Kidney epithelial cell (primary cell): Measurements from ENCODE around the gene PKN3. TPM values are rescaled to one million over a fixed set of nuclear protein-coding genes. Genes with fewer than 3 reads are reported as not detected.

Source experiments
- DNase-seq: peaks from one replicate; pipeline ENCODE4 v3.0.0-alpha.2; 2010; ENCODE audit warnings: low read depth
- H3K27me3 ChIP-seq: 2 replicates; pipeline ENCODE4 v1.6.0; 2011; ENCODE audit warnings: low read length; ENCODE audit not compliant: control insufficient read depth, insufficient read depth
- H3K36me3 ChIP-seq: 2 replicates; pipeline ENCODE4 v1.5.1; 2011; ENCODE audit warnings: low read length; ENCODE audit not compliant: control insufficient read depth, insufficient read depth
- H3K4me3 ChIP-seq: 2 replicates; pipeline ENCODE4 v1.5.1; 2011; ENCODE audit warnings: low read depth, mild to moderate bottlenecking, control low read depth, low read length
- total RNA-seq: library from RNA; depleted of rRNA; stranded (reverse); fragments of >200 nt; gene quantifications from 2 replicates; pipeline ENCODE4 v1.2.3, GENCODE V29; 2015
- TF ChIP-seq, protein P1 (sequence below): IDR thresholded peaks from 2 replicates; pipeline ENCODE4 v1.5.1; 2011; ENCODE audit warnings: mild to moderate bottlenecking, moderate library complexity, low read length, control low read depth, inconsistent platforms; ENCODE audit not compliant: insufficient read depth, poor library complexity, severe bottlenecking

PKN3 gene
- total RNA-seq, 1 donor from 2014 or later = 4.6 TPM

DNA sequence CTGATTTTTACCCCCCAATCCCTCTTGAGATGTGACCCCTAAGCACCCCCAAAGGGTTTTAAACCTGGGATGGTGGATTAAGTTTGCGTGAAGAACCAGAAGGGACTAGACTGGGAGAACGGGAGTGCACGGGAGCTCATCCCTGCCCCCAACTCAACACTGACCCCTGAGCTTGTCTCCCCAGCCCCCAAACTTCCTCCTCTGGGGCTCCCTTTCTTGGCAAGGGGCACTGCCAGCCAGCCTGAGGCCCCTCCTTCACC lies 18.3 kb upstream of the PKN3 start:
- DNase-seq = no peak

DNA sequence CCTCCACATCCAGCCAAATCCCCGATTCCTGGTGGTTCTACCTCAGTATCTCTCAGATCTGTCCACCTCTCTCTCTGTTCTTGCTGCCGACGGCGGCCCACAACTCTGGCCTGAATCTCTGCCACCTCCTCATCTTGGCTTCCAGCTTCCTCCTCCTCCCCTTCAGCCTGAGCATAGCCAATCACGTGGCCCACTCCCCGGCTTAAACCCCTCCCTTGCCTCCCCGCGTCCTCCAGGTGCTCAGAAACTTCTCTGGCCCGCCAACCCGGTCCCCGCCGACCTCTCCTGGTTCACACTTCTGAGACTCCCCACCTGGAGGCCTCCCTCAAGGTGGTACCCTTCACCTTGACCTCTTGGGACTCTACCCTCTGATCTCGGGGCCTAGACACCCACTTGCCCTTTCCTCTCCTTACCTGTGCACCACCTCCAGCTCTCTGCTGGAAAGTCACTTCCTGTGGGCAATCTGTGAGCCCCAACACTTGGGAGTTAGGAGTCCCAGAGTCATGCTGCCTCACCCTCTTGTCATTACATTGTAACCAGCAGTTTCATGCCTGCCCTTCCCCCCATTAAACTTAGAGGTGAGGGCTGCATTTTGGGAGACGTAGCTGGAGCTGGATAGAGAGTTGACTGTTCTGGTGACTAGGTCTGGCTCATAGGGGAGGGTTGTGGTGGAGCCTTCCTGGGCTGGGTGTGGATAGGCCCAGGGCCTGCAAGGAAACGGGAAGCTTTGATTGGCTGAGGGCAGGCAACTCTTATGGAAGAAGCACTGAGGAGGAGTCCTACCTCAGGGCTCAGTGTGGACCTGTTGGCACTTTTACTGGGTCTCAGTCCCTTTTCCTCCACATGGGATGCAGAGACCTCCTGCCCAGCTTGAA lies 17.7 kb upstream of the PKN3 start:
- Histone ChIP-seq H3K27me3 (no peaks in the 10 kb centered on the region), H3K4me3 (peak overlapping the region; percentile 57), H3K36me3 (no peaks in the 10 kb centered on the region)
- DNase-seq = peak; percentile 61
- TF ChIP-seq, protein P1, sequence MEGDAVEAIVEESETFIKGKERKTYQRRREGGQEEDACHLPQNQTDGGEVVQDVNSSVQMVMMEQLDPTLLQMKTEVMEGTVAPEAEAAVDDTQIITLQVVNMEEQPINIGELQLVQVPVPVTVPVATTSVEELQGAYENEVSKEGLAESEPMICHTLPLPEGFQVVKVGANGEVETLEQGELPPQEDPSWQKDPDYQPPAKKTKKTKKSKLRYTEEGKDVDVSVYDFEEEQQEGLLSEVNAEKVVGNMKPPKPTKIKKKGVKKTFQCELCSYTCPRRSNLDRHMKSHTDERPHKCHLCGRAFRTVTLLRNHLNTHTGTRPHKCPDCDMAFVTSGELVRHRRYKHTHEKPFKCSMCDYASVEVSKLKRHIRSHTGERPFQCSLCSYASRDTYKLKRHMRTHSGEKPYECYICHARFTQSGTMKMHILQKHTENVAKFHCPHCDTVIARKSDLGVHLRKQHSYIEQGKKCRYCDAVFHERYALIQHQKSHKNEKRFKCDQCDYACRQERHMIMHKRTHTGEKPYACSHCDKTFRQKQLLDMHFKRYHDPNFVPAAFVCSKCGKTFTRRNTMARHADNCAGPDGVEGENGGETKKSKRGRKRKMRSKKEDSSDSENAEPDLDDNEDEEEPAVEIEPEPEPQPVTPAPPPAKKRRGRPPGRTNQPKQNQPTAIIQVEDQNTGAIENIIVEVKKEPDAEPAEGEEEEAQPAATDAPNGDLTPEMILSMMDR = no peak

More for the DNA sequence above, 18.3 kb upstream of the PKN3 start:
- no peaks in the 10 kb centered on the region for H3K27me3 ChIP-seq
- no peaks in the 10 kb centered on the region for H3K36me3 ChIP-seq
- peak overlapping the region; percentile 57 for H3K4me3 ChIP-seq
- TF ChIP-seq, protein P1 = no peak

DNA sequence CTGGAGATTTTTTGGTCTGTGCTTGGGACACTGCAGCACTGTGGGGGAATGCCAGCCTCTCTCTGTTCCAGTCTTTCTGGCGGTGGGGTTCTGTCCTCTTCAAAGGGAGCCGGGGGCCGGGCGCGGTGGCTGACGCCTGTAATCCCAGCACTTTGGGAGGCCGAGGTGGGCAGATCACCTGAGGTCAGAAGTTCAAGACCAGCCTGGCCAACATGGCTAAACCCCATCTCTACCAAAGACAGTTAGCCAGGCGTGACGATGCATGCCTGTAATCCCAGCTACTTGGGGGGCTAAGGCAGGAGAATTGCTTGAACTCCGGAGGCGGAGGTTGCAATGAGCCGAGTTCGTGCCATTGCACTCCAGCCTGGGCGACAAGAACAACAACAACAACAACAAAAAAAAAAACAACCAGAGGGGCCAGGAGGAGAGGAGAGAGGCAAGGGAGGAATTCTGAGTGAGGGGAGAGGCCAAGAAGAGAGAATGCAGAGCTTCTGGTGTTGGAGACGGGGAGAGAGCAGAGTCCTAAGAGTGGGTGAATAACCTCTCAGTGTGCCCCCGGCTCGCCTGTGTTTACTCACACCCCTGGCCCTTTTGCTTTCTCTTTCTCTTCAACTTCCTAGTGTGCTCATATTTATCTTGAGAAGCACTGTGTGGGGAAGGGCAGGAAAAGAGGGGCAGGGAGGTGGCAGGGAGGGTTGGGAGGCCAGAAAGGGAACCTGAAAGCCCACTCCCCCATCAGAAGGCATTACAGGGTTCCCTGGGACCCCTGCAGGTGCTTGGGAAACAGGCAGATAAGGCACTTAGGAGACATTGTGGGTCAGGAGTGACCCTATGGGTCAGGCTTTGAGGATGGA lies 16.4 kb upstream of the PKN3 start:
- Histone ChIP-seq H3K27me3 (no peaks in the 10 kb centered on the region), H3K4me3 (no peak overlapping the region), H3K36me3 (peaks cover 1% of the 10 kb centered on the region)
- no peak for DNase-seq
- TF ChIP-seq, protein P1 = no peak

DNA sequence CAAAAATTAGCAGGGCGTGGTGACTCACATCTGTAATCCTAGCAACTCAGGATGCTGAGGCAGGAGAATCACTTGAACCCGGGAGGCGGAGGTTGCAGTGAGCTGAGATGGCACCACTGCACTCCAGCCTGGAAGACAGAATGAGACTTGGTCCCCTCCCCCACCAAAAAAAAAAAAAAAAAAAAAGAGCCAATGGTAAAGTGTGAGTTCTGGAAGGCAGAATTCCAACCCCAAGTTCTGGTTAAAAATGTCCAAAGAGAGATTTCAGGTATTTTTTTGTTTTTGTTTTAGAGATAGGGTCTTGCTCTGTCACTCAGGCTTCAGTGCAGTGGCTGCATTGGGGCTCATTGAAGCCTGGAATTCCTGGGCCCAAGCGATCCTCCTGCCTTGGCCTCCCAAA lies 14.8 kb upstream of the PKN3 start:
- TF ChIP-seq, protein P1 = no peak
- DNase-seq = no peak
- no peak overlapping the region for H3K4me3 ChIP-seq

DNA sequence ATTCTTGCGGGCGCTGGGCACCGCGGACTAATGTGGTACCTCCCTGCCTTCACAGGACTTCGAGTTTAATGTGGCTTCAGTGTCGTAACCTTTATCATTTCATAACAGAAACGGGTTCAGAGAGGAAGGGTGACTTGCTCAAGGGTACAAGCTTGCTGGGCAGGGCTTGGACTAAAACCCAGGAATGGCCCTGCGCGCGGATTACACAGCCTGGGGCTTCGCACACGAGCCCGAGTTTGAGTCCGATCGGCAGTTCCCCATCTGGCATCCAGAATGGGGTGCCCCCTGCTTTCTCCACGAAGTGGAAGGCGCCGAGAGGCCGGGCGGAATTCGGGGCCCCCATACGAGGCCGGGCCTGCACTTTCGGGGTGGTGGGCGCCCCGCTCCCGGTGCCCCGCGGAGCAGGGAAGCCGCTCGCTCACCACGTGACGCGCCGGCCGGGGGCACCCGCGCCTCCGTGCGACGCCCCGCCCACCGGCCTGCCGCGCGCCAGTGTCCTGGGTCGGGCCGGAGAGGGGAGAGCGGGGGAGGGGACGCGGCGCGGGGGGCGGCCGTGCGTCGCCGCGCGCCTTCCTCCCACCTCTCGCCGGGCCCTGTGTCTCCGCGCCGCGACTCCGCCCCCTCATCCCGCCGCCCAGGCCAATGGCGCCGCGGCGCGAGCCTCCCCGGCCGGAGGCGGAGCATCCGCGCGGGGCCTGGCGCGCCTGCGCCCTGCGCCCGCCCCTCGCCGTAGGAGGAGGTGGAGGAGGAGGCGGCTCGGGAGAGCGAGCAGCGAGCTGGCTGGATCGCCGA lies 13.6 kb upstream of the PKN3 start, which contains the start of gene SET:
SET (plus strand) TSS at position 722 of the 792 bp plus-strand sequence. CDS start 361 bp downstream, outside the sequence.
- DNase-seq = peak; percentile 53
- peaks cover 1% of the 10 kb centered on the region for H3K36me3 ChIP-seq
- TF ChIP-seq, protein P1 = no peak
- H3K27me3 ChIP-seq = no peaks in the 10 kb centered on the region
- H3K4me3 ChIP-seq = peak within 1 kb of the TSS; percentile 95

More for the DNA sequence above, 14.8 kb upstream of the PKN3 start:
- Histone ChIP-seq H3K27me3 (no peaks in the 10 kb centered on the region), H3K36me3 (peaks cover 1% of the 10 kb centered on the region)
